H9 (cell line): ENCODE results near the gene CCDC34. TPM values are rescaled to one million over a fixed set of nuclear protein-coding genes. Genes with fewer than 3 reads are reported as not detected.

Source experiments
- DNase-seq: peaks from one replicate; pipeline ENCODE4 v3.0.0-alpha.2; 2017
- H2AFZ ChIP-seq: one replicate; pipeline ENCODE4 v1.6.1; 2013; ENCODE audit warnings: mild to moderate bottlenecking, low read length, control low read depth, moderate library complexity
- H2AK5ac ChIP-seq: 2 replicates; pipeline ENCODE4 v1.6.1; 2013; ENCODE audit warnings: low read length, control low read depth, mixed read lengths; ENCODE audit not compliant: insufficient read length
- H2BK120ac ChIP-seq: one replicate; pipeline ENCODE4 v1.6.1; 2013; ENCODE audit warnings: low read depth, mild to moderate bottlenecking, low read length, control low read depth, inconsistent platforms; ENCODE audit not compliant: poor library complexity, severe bottlenecking
- H2BK12ac ChIP-seq: 2 replicates; pipeline ENCODE4 v1.6.1; 2013; ENCODE audit warnings: low read length, control low read depth, mixed read lengths, low read depth; ENCODE audit not compliant: insufficient read length
- H2BK15ac ChIP-seq: 2 replicates; pipeline ENCODE4 v1.6.1; 2013; ENCODE audit warnings: low read depth, low read length, control low read depth
- H2BK20ac ChIP-seq: one replicate; pipeline ENCODE4 v1.6.1; 2013; ENCODE audit warnings: low read depth, mild to moderate bottlenecking, low read length, control low read depth, inconsistent platforms; ENCODE audit not compliant: poor library complexity, severe bottlenecking
- H2BK5ac ChIP-seq: 2 replicates; pipeline ENCODE4 v1.6.1; 2013; ENCODE audit warnings: low read length, control low read depth, mixed read lengths; ENCODE audit not compliant: insufficient read length
- H3K14ac ChIP-seq: 2 replicates; pipeline ENCODE4 v1.6.1; 2013; ENCODE audit warnings: low read length, control low read depth; ENCODE audit not compliant: insufficient read depth
- H3K18ac ChIP-seq: 2 replicates; pipeline ENCODE4 v1.6.1; 2013; ENCODE audit warnings: low read depth, mild to moderate bottlenecking, mixed read lengths, low read length, control low read depth; ENCODE audit not compliant: insufficient read length
- H3K23ac ChIP-seq: 2 replicates; pipeline ENCODE4 v1.6.1; 2013; ENCODE audit warnings: low read length, control low read depth, mixed read lengths, low read depth; ENCODE audit not compliant: insufficient read length
- H3K23me2 ChIP-seq: 2 replicates; pipeline ENCODE4 v1.6.1; 2013; ENCODE audit warnings: low read depth, mild to moderate bottlenecking, mixed read lengths, low read length, control low read depth; ENCODE audit not compliant: insufficient read length, poor library complexity, severe bottlenecking
- H3K27ac ChIP-seq: 2 replicates; pipeline ENCODE4 v1.5.1; 2013; ENCODE audit warnings: low read length, control low read depth, mixed read lengths, low read depth; ENCODE audit not compliant: insufficient read length
- H3K27me3 ChIP-seq: 2 replicates; pipeline ENCODE4 v1.6.1; 2013; ENCODE audit warnings: low read length, control low read depth, inconsistent platforms; ENCODE audit not compliant: insufficient read depth
- H3K4ac ChIP-seq: 2 replicates; pipeline ENCODE4 v1.6.1; 2013; ENCODE audit warnings: low read depth, mild to moderate bottlenecking, control low read depth, inconsistent platforms, low read length, moderate library complexity
- H3K4me1 ChIP-seq: 2 replicates; pipeline ENCODE4 v1.6.1; 2013; ENCODE audit warnings: low read length, control low read depth, inconsistent platforms; ENCODE audit not compliant: insufficient read depth
- H3K4me2 ChIP-seq: 2 replicates; pipeline ENCODE4 v1.6.1; 2013; ENCODE audit warnings: low read length, control low read depth, mixed read lengths; ENCODE audit not compliant: insufficient read length, insufficient read depth
- H3K56ac ChIP-seq: 2 replicates; pipeline ENCODE4 v1.6.1; 2013; ENCODE audit warnings: low read depth, mild to moderate bottlenecking, mixed read lengths, low read length, control low read depth; ENCODE audit not compliant: insufficient read length
- H3K79me1 ChIP-seq: 2 replicates; pipeline ENCODE4 v1.6.1; 2013; ENCODE audit warnings: low read depth, mild to moderate bottlenecking, moderate library complexity, low read length, control low read depth, inconsistent platforms; ENCODE audit not compliant: insufficient read depth, poor library complexity, severe bottlenecking
- H3K79me2 ChIP-seq: 2 replicates; pipeline ENCODE4 v1.6.1; 2013; ENCODE audit warnings: low read length, control low read depth, inconsistent platforms; ENCODE audit not compliant: insufficient read depth
- H3K9ac ChIP-seq: 2 replicates; pipeline ENCODE4 v1.6.1; 2013; ENCODE audit warnings: low read length, control low read depth, mixed read lengths; ENCODE audit not compliant: insufficient read length; ENCODE audit errors: extremely low read depth
- H3K9me3 ChIP-seq: one replicate; pipeline ENCODE4 v1.6.1; 2013; ENCODE audit warnings: low read depth, low read length, inconsistent platforms; ENCODE audit not compliant: control insufficient read depth
- H3T11ph ChIP-seq: one replicate; pipeline ENCODE4 v1.6.1; 2013; ENCODE audit warnings: mild to moderate bottlenecking, low read length, control low read depth, inconsistent platforms
- H4K20me1 ChIP-seq: one replicate; pipeline ENCODE4 v1.6.1; 2013; ENCODE audit not compliant: control insufficient read depth, insufficient read length, insufficient read depth
- H4K5ac ChIP-seq: 2 replicates; pipeline ENCODE4 v1.6.1; 2013; ENCODE audit warnings: low read depth, mild to moderate bottlenecking, mixed read lengths, low read length, control low read depth; ENCODE audit not compliant: insufficient read length
- H4K8ac ChIP-seq: replicated peaks from 2 replicates; pipeline ENCODE4 v1.6.1; 2013; ENCODE audit warnings: low read length, control low read depth, mixed read lengths, low read depth; ENCODE audit not compliant: insufficient read length
- H4K91ac ChIP-seq: 2 replicates; pipeline ENCODE4 v1.6.1; 2013; ENCODE audit warnings: low read depth, mild to moderate bottlenecking, moderate library complexity, mixed read lengths, low read length, control low read depth; ENCODE audit not compliant: insufficient read length
- H3K27ac Mint-ChIP-seq, 3 experiments: 2 replicates in 2 of 3; 3 replicates in 1 of 3; pipeline ENCODE4 v1.8.0; 2020 to 2021; ENCODE audit warnings: mixed read lengths in 3 of 3, mild to moderate bottlenecking in 1 of 3, moderate library complexity in 1 of 3
- H3K27me3 Mint-ChIP-seq: 2 replicates; pipeline ENCODE4 v1.8.0; 2021; ENCODE audit warnings: low read depth, mild to moderate bottlenecking, moderate library complexity, mixed read lengths
- H3K36me3 Mint-ChIP-seq, 3 experiments: 2 replicates in 2 of 3; 3 replicates in 1 of 3; pipeline ENCODE4 v1.8.0; 2020 to 2021; ENCODE audit warnings: low read depth in 3 of 3, mixed read lengths in 3 of 3; ENCODE audit not compliant: insufficient read depth in 1 of 3
- H3K4me1 Mint-ChIP-seq, 2 experiments: 2 replicates each; pipeline ENCODE4 v1.8.0; 2020; ENCODE audit warnings: mixed read lengths in 2 of 2
- H3K4me3 Mint-ChIP-seq, 2 experiments: 2 replicates in 1 of 2; 3 replicates in 1 of 2; pipeline ENCODE4 v1.8.0; 2020 to 2021; ENCODE audit warnings: mild to moderate bottlenecking in 2 of 2, mixed read lengths in 2 of 2, moderate library complexity in 1 of 2
- H3K9me3 Mint-ChIP-seq, 2 experiments: 2 replicates in 1 of 2; 3 replicates in 1 of 2; pipeline ENCODE4 v1.8.0; 2020; ENCODE audit warnings: mild to moderate bottlenecking in 2 of 2, mixed read lengths in 2 of 2, moderate library complexity in 1 of 2
- CTCF ChIP-seq: fragments of 200-600 bp; sonication (generic); conservative IDR thresholded peaks from 3 replicates; pipeline ENCODE4 v1.8.0; 2021; ENCODE audit warnings: antibody characterized with exemption, mild to moderate bottlenecking
- WGBS: extraction: QIAGEN DNeasy Blood & Tissue Kit; methylation state at CpG from one replicate; pipeline ENCODE4 v1.1.7; 2013; ENCODE audit warnings: missing lambda C conversion rate, low lambda C conversion rate, mixed read lengths; ENCODE audit not compliant: insufficient read length; ENCODE audit errors: extremely low coverage; 5-methylcytosine and 5-hydroxymethylcytosine counted together
- total RNA-seq: library from RNA; stranded (reverse); gene quantifications from 2 replicates; pipeline ENCODE4 v1.2.1, GENCODE V29; 2021

The CCDC34 gene
- total RNA-seq, 1 experiment from 2014 or later: 25.2 TPM

GRCh38 chr11:27290261-27291050 lies 72.6 kb downstream of the CCDC34 start:
- WGBS: no CpG with 5 or more reads among the region's 4 CpGs
- H3K27me3 Mint-ChIP-seq: no peaks in the 10 kb centered on the region; the same call in 1 of the 2 replicates
- H3K36me3 Mint-ChIP-seq: peaks cover 24 to 36% (median 28%) of the 10 kb centered on the region in 3 experiments
- Histone ChIP-seq H2BK15ac (no peak overlapping the region), H3K56ac (no peak overlapping the region), H3T11ph (no peak overlapping the region), H2BK120ac (no peak overlapping the region), H2BK5ac (no peak overlapping the region), H4K20me1 (peaks cover 2% of the 10 kb centered on the region), H4K8ac (no peak overlapping the region), H3K18ac (no peak overlapping the region), H3K79me2 (no peaks in the 10 kb centered on the region), H3K27me3 (no peaks in the 10 kb centered on the region), H2BK20ac (no peak overlapping the region), H3K14ac (no peak overlapping the region), H3K9me3 (peaks cover 14% of the 10 kb centered on the region), H3K27ac (no peak overlapping the region), H3K23me2 (no peaks in the 10 kb centered on the region), H3K4me1 (no peaks in the 10 kb centered on the region), H2AFZ (no peak overlapping the region), H3K79me1 (no peaks in the 10 kb centered on the region), H4K91ac (no peak overlapping the region), H2AK5ac (no peak overlapping the region), H3K23ac (no peak overlapping the region), H3K9ac (no peak overlapping the region), H4K5ac (no peak overlapping the region), H3K4ac (no peak overlapping the region), H3K4me2 (no peak overlapping the region), H2BK12ac (no peak overlapping the region)
- TF ChIP-seq CTCF: no peak
- peaks cover 32 to 34% of the 10 kb centered on the region in 2 experiments for H3K9me3 Mint-ChIP-seq
- no peak for DNase-seq
- H3K4me3 Mint-ChIP-seq: no peak overlapping the region
- H3K4me1 Mint-ChIP-seq: peaks cover 19% of the 10 kb centered on the region in 2 experiments
- H3K27ac Mint-ChIP-seq: no peak overlapping the region

Other genes starting within 250 kb of the CCDC34 start
- gene LGR4, start 109.6 kb upstream of the CCDC34 start, total RNA-seq: 97.1 and 99.2 TPM in 2 replicates
- 40.0 and 41.3 TPM in 2 replicates for gene LIN7C, start 143.6 kb upstream of the CCDC34 start, total RNA-seq